H1 (cell line): ENCODE data around the gene PIP5K1B. TPM values are rescaled to one million over a fixed set of nuclear protein-coding genes. Genes with fewer than 3 reads are reported as not detected.

Source experiments
- EP300 ChIP-seq, 2 experiments: IDR thresholded peaks; 1 replicate in 1 of 2; 2 replicates in 1 of 2; pipeline ENCODE4 v1.6.1; 2011 to 2012; ENCODE audit warnings: low read depth in 2 of 2, low read length in 2 of 2, mild to moderate bottlenecking in 2 of 2, borderline replicate concordance in 1 of 2, inconsistent platforms in 1 of 2, moderate library complexity in 1 of 2
- RAD21 ChIP-seq, 2 experiments: IDR thresholded peaks in 1 of 2; conservative IDR thresholded peaks in 1 of 2; 2 replicates each; pipeline ENCODE4 v1.6.1; 2011; ENCODE audit warnings: low read depth in 2 of 2, low read length in 2 of 2, improper control_type of control experiment in 1 of 2, inconsistent platforms in 1 of 2, mild to moderate bottlenecking in 1 of 2, moderate library complexity in 1 of 2
- RXRA ChIP-seq: IDR thresholded peaks from 2 replicates; pipeline ENCODE4 v1.6.1; 2011; ENCODE audit warnings: low read depth, mild to moderate bottlenecking, low read length, moderate library complexity; ENCODE audit not compliant: insufficient read depth
- SIN3A ChIP-seq, 2 experiments: IDR thresholded peaks in 1 of 2; conservative IDR thresholded peaks in 1 of 2; 2 replicates each; pipeline ENCODE4 v1.6.1; 2011 to 2012; ENCODE audit warnings: low read length in 2 of 2, improper control_type of control experiment in 1 of 2, low read depth in 1 of 2, mild to moderate bottlenecking in 1 of 2
- polyA plus RNA-seq, 7 experiments: library from polyadenylated mRNA; depleted of rRNA in 3 of 7; stranded (reverse) in 5 of 7; unstranded in 2 of 7; fragments of >200 nt in 5 of 7; fragments of 200-250 nt in 2 of 7; gene quantifications; 1 replicate in 5 of 7; 2 replicates in 1 of 7; 4 replicates in 1 of 7; pipeline versions ENCODE4 v1.2.1 to v1.2.3, GENCODE V29; 2011 to 2013; ENCODE audit warnings: missing spikeins in 2 of 7, mixed read lengths in 2 of 7
- total RNA-seq: library from RNA; stranded (reverse); fragmentation: NEBNext Ultra II Directional; extraction: Animal tissue kit (Norgen Biotek cat#: 25700); gene quantifications from 2 replicates; pipeline ENCODE4 v1.2.1, GENCODE V29; 2021

Gene PIP5K1B
- total and polyA plus RNA-seq, 2 of the 8 experiments (the other 6 are each of a cell fraction or from before 2014, with no cell fraction given) = 4.7 to 7.7 TPM

- TF ChIP-seq SIN3A (conservative IDR thresholded peaks at IDR 0.05 in 1 of 2, IDR thresholded peaks at IDR 0.05 in 1 of 2; ENCODE audit: low read depth in 1 of 2, low read length in 2 of 2) (no peak), RAD21 (IDR thresholded peaks at IDR 0.05 in 1 of 2, conservative IDR thresholded peaks at IDR 0.05 in 1 of 2; ENCODE audit: low read depth in 2 of 2, low read length in 2 of 2) (no peak), EP300 (IDR thresholded peaks at IDR 0.05; ENCODE audit: borderline replicate concordance in 1 of 2, low read depth in 2 of 2, low read length in 2 of 2) (no peak), RXRA (no peak)
Measured at GRCh38 chr9:69044240-69045219, 339.5 kb downstream of the PIP5K1B start (continued).
